ENCODE measurements around the gene PRTG.

The PRTG gene

DNA sequence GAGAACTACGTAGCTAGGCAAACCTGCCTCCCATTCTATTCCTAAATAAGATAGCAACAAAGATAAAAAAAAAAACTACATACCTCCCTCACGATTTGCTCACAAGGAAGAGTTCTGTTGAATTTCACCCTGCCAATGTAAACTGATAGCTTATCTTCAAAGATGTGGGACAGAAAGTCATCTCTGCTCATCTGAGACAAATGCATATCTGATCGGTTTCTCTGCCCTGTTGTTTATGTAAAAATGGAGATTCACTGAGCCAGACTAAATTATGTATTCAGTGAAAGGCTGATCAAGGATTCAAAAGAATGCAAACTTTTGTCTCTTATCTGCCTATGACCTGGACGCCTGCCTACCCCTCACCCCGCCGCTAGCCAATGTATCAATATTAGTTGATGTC lies 166.0 kb downstream of the PRTG start:
- DNase-seq, result no peak
- intact Hi-C loops (cut with DNase I), result no loop called here

DNA sequence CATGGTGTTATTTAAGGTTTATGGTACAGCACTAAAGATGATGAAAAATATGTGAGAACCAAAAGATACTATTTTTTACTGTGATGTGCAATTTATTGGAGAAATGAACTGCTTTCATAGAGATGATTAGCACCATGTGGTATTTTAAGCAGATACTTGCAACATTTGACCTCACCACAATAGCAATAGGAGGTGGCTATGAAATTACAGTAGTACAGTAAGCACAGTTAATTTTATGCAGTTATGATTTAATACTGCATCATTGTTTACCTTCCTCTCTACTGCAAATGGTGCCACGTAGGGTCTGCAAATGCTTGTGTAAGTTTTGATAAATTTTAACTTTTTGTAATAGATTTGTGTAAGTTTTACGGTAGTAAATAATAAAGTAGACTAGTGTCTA lies 168.9 kb downstream of the PRTG start:
- no peak for DNase-seq
- intact Hi-C loops (cut with DNase I), result no loop called here

DNA sequence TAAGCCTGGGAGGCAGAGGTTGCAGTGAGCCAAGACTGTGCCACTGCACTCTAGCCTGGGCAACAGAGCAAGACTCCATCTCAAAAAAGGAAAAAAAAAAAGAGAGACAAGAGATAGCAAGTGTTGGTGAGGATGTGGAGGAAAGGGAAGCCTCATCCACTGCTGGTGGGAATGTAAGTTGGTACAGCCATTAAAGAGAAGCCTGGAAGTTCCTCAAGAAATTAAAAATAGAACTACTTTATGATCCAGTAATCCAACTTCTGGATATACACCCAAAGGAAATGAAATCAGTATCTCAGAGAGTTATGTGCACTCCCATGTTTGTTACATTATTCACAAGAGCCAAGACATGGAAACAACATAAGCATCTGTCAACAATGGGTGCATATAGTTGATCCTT lies 169.7 kb downstream of the PRTG start:
- no peak for DNase-seq
- intact Hi-C loops (cut with DNase I), result no loop called here

DNA sequence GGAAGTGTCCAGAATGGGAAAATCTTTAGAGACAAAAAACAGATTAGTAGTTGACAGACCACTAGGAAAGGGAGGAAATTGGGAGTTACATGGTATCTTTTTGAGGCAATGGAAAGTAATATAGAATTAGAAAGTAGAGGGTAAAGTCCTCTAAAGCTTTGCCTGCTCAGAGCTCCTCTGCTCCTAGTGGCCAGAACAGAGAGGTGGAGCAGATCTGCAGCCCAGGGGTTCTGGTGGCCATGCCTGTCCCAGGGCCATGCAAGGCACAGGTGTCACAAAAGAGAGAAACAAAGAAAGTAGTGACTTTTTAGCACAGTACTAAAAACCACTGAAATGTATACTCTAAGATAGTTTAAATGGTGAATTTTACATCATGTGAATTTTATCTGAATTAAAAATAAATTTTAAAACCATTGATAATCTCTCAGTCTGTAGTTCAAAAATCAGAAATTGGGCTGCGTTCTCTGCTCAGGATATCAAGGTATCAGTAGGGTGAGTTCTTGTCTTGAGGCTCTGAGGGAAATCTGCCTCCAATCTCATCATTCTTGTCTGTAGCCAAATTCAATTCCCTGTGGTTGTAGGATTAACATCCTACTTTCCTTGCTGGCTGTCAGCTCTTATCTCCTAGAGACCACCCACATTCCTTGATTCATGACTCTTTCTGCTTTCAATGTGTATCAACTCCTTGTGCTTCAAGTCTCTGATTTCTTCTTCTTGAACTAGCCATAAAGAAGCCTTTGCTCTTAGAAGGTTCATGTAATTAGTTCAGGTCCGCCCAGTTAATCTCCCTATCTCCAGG lies 178.4 kb downstream of the PRTG start:
- intact Hi-C loops (cut with DNase I), result no loop called here
- DNase-seq, result no peak

GRCh38 chr15:55562601-55563000 lies 180.4 kb downstream of the PRTG start:
- intact Hi-C loops (cut with DNase I), result no loop called here

More at GRCh38 chr15:55562601-55563000, 180.4 kb downstream of the PRTG start:
- no peak for DNase-seq

All from posterior cingulate gyrus (tissue), 11 donors.